ENCODE data around the gene SPNS1.

DNA sequence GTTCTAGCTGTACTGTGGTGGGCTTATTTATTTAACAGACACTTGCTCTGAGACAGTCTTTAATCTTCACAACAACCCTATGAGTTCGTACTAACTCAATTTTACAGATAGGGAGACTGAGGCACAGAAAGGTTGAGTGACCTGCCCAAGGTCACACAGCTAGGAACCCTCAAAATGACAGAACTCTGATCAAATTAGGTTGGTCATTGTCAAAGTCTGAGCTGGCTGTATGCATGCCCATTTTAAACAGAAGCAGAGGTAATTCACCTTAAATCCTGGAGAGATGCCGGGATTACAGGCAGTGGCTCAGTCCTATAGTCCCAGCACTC, 35.2 kb downstream of the SPNS1 start:
- TF ChIP-seq, protein P1, sequence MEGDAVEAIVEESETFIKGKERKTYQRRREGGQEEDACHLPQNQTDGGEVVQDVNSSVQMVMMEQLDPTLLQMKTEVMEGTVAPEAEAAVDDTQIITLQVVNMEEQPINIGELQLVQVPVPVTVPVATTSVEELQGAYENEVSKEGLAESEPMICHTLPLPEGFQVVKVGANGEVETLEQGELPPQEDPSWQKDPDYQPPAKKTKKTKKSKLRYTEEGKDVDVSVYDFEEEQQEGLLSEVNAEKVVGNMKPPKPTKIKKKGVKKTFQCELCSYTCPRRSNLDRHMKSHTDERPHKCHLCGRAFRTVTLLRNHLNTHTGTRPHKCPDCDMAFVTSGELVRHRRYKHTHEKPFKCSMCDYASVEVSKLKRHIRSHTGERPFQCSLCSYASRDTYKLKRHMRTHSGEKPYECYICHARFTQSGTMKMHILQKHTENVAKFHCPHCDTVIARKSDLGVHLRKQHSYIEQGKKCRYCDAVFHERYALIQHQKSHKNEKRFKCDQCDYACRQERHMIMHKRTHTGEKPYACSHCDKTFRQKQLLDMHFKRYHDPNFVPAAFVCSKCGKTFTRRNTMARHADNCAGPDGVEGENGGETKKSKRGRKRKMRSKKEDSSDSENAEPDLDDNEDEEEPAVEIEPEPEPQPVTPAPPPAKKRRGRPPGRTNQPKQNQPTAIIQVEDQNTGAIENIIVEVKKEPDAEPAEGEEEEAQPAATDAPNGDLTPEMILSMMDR (IDR thresholded peaks at IDR 0.05), result no peak
- no peak for TF ChIP-seq EZH2 (IDR thresholded peaks at IDR 0.05; ENCODE audit: borderline replicate concordance, insufficient read depth, low read depth, low read length, poor library complexity, severe bottlenecking)
